SIG-M5 (cell line): Measurements from ENCODE around the gene DGKA.
"Not testable (repeated sequence)": the region's sequence is repeated elsewhere in the genome, so short reads cannot be mapped to it uniquely, and the experiment has no call there.

Experiments
- DNase-seq: peaks from one replicate; lab custom pipeline; 2025; lab: John Stamatoyannopoulos, UW

DGKA gene

GRCh38 chr12:55999522-55999921, 68.6 kb downstream of the DGKA start:
- not testable (repeated sequence) for DNase-seq

GRCh38 chr12:55999999-56000540, 69.1 kb downstream of the DGKA start:
- DNase-seq, result not testable (repeated sequence)

- no peak for DNase-seq
These were observed 70.6 kb downstream of the DGKA start for GRCh38 chr12:56001487-56002100.

GRCh38 chr12:56003376-56003775, 72.4 kb downstream of the DGKA start:
- DNase-seq, result not testable (repeated sequence)
